Measurements from ENCODE around the gene RSKR. TPM values are rescaled to one million over a fixed set of nuclear protein-coding genes. Genes with fewer than 3 reads are reported as not detected.
A peak's percentile ranks its signal among the peaks of the same experiment; 100 is the strongest.

RSKR gene
- total RNA-seq, 1 donor from 2014 or later: 26.8 TPM

DNA sequence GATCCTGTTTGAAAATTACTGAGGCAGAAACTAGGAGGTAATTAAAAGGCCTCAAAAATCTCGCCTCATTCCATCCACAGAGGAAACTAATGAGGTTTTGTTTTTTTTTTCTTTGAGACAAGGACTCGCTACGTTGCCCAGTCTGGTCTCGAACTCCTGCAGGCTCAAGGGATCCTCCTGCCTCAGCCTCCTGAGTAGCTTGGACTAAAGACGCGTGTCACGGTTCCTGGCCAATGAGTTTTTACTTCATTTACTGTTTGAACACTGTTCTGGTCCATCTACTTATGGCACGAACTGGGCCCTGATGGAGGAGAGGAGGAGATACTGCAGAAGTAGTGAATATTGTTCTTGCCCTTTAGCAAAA, 31.6 kb upstream of the RSKR start:
- Mint-ChIP-seq H3K9me3 (no peaks in the 10 kb centered on the region), H3K27ac (peak overlapping the region; percentile 88), H3K4me3 (peak overlapping the region; percentile 97), H3K27me3 (no peaks in the 10 kb centered on the region), H3K4me1 (peaks cover 40% of the 10 kb centered on the region), H3K36me3 (ENCODE audit: low read depth) (peaks cover 51% of the 10 kb centered on the region)
- ATAC-seq (ENCODE audit: low read depth) (no peak), DNase-seq (no peak)
- intact Hi-C loops (cut with micrococcal nuclease): loop anchor here (1.0 to 2.0 kb wide), 8 partner anchors 17 to 307 kb away; partner anchors contain the start of genes ALDOC, RPL23A, SPAG5 and SUPT6H
- POLR2A ChIA-PET: interaction anchor here (0.6 to 5.1 kb wide), 23 partner anchors 11 to 494 kb away, joined by 3 to 100 read pairs (median 9); partner anchors contain the start of genes ALDOC, DHRS13, FAM222B and IFT20
- TF ChIP-seq, protein P1, sequence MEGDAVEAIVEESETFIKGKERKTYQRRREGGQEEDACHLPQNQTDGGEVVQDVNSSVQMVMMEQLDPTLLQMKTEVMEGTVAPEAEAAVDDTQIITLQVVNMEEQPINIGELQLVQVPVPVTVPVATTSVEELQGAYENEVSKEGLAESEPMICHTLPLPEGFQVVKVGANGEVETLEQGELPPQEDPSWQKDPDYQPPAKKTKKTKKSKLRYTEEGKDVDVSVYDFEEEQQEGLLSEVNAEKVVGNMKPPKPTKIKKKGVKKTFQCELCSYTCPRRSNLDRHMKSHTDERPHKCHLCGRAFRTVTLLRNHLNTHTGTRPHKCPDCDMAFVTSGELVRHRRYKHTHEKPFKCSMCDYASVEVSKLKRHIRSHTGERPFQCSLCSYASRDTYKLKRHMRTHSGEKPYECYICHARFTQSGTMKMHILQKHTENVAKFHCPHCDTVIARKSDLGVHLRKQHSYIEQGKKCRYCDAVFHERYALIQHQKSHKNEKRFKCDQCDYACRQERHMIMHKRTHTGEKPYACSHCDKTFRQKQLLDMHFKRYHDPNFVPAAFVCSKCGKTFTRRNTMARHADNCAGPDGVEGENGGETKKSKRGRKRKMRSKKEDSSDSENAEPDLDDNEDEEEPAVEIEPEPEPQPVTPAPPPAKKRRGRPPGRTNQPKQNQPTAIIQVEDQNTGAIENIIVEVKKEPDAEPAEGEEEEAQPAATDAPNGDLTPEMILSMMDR (IDR thresholded peaks at IDR 0.05): no peak
- CTCF ChIA-PET: interaction anchor here (1.4 to 1.9 kb wide), 4 partner anchors 11 to 472 kb away, joined by 4 to 10 read pairs (median 6); partner anchors contain the start of genes SDF2 and SUPT6H

DNA sequence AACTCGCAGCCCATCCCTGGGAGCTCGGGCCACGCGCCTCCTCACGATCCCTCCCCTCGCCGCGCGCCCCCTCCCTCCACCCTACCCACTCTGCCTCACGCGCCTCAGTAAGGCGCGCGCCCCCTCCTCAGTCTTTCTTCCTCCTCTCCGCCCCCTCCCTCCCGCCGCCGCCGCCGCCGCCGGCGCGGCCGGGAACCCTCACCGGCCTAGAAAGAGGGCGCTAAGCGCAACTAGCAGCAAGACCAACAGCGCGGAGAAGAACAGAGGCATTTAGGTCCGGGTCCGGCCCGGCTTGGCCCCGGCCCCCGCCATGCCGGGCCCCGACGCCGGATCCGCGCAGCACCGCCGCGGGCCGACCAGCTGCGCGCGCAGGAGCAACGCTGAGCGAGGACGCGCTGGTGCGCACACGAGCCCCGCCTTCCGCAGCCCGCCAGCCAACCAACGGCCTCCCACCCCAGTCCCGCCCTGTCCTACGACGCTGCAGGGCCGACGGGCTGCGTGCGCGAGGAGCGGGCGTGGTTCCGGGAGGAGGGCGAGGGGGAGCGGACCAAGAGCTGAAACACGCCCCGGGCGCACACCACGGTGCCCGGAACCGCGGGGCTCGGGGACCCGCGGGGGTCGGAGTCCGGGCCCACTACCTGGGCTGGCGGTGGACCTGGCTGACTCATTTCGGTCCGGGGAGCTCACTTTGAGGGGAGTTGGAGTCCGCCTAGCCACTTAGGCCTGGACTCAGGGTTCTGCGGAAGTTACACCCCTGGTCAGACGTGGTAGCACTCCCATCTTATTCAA, 31.0 kb upstream of the RSKR start, which contains the start of gene BLTP2:
Gene BLTP2 (minus strand): TSS at position 372 of the 789 bp plus-strand sequence. CDS start 102 bp downstream, at position 270.
- H3K4me1 Mint-ChIP-seq: peaks cover 40% of the 10 kb centered on the region
- POLR2A ChIA-PET: interaction anchor here (0.6 to 5.1 kb wide), 26 partner anchors 9 to 495 kb away, joined by 3 to 100 read pairs (median 8); partner anchors contain the start of genes ALDOC, DHRS13, FAM222B and IFT20
- H3K36me3 Mint-ChIP-seq (ENCODE audit: low read depth): peaks cover 55% of the 10 kb centered on the region
- TF ChIP-seq, protein P1 (IDR thresholded peaks at IDR 0.05): no peak
- CTCF ChIA-PET: interaction anchor here (1.2 to 2.0 kb wide), 8 partner anchors 11 to 472 kb away, joined by 3 to 10 read pairs (median 6); partner anchors contain the start of genes SDF2 and SUPT6H
- H3K4me3 Mint-ChIP-seq: peak within 1 kb of the TSS; percentile 97
- no peaks in the 10 kb centered on the region for H3K9me3 Mint-ChIP-seq
- ATAC-seq (ENCODE audit: low read depth): peak; percentile 97
- DNase-seq: peak; percentile 91
- H3K27ac Mint-ChIP-seq: peak within 1 kb of the TSS; percentile 91
- H3K27me3 Mint-ChIP-seq: no peaks in the 10 kb centered on the region
- intact Hi-C loops (cut with micrococcal nuclease): loop anchor here (1.0 to 2.0 kb wide), 8 partner anchors 17 to 307 kb away; partner anchors contain the start of genes ALDOC, RPL23A, SPAG5 and SUPT6H

DNA sequence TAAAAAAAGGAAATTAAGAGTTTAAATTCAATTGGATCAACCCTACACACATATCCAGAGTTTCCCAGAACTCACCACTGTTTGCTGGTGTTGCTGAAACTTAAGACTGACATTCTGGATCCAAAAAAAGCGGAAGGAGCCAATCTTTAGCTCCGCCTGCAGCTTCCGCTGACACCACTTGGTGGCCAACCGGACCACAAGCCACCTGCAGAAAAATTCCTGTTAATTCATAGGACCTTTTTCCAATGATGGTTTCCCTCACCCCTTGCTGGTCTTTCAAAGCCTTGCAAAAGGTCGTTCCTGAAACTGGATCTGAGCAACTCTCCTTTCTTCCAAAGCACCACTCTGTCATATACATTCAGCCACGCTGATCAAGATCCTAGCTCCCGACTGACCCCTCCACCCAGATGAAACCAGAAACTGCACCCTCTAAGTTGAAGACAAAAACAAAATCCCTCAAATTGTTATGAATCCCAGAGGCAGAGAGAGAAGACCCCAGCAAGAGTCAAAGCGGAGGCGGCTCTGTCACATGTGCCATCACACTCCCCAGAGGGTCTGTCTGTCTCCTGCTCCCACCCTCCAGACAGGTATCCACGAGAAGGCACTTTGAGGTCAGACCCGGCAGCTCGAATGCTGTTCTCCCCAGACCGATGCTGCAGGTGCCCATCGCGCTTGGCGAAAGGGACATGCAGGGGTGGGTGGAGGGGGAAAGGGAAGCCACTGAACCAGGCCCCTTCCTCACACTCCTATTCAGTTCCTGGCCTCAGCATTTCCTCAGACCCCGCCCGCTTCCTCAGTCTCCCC, 30.2 kb upstream of the RSKR start:
- DNase-seq (peak; percentile 28), ATAC-seq (ENCODE audit: low read depth) (peak; percentile 3)
- intact Hi-C loops (cut with micrococcal nuclease): loop anchor here (2.0 kb wide), 2 partner anchors 67 to 75 kb away; partner anchors contain the start of genes ALDOC and RPL23A
- Mint-ChIP-seq H3K9me3 (no peaks in the 10 kb centered on the region), H3K4me1 (peaks cover 40% of the 10 kb centered on the region), H3K27ac (peak overlapping the region; percentile 91), H3K36me3 (ENCODE audit: low read depth) (peaks cover 60% of the 10 kb centered on the region), H3K4me3 (peak overlapping the region; percentile 97), H3K27me3 (no peaks in the 10 kb centered on the region)
- ChIA-PET POLR2A (interaction anchor here (0.6 to 5.1 kb wide), 24 partner anchors 8 to 495 kb away, joined by 3 to 100 read pairs (median 8); partner anchors contain the start of genes ALDOC, FAM222B, IFT20 and NEK8), CTCF (interaction anchor here (0.6 to 2.0 kb wide), 9 partner anchors 18 to 473 kb away, joined by 3 to 10 read pairs (median 5); partner anchors contain the start of genes SDF2 and SUPT6H)
- TF ChIP-seq, protein P1 (IDR thresholded peaks at IDR 0.05): no peak

DNA sequence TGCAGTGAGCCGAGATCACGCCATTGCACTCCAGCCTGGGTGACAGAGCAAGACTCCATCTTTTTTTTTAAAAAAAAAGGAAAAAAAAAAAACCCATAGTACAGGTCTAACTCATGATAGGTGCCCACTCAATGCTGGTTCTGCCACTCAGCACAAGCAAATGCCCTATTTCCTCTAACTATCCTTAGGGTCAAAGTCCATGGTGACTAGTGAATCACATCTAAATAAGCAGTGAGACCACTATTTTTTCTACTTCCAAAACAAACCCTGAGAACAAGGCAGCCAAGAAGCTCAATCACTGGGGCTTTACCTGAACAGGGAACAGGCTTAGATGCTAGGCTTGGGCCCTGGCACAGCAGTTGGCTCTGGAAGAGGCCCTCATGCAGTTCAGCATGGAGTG, 27.6 kb upstream of the RSKR start:
- Mint-ChIP-seq H3K27ac (no peak overlapping the region), H3K4me3 (no peak overlapping the region), H3K27me3 (no peaks in the 10 kb centered on the region), H3K36me3 (ENCODE audit: low read depth) (peaks cover 72% of the 10 kb centered on the region), H3K4me1 (peaks cover 34% of the 10 kb centered on the region), H3K9me3 (no peaks in the 10 kb centered on the region)
- DNase-seq: no peak
- intact Hi-C loops (cut with micrococcal nuclease): no loop called here
- TF ChIP-seq, protein P1 (IDR thresholded peaks at IDR 0.05): no peak
- POLR2A ChIA-PET: no interaction called here
- CTCF ChIA-PET: no interaction called here
- ATAC-seq (ENCODE audit: low read depth): no peak

Data from activated B cell treated with CpG ODN at 0.5 μM for 24 hours (primary cell).